ENCODE data around the gene TSPAN11. TPM values are rescaled to one million over a fixed set of nuclear protein-coding genes. Genes with fewer than 3 reads are reported as not detected.

The TSPAN11 gene
- polyA plus RNA-seq, 2 of the 4 experiments (the other 2 are of a cell fraction) = 0.01 to 0.06 TPM

DNA sequence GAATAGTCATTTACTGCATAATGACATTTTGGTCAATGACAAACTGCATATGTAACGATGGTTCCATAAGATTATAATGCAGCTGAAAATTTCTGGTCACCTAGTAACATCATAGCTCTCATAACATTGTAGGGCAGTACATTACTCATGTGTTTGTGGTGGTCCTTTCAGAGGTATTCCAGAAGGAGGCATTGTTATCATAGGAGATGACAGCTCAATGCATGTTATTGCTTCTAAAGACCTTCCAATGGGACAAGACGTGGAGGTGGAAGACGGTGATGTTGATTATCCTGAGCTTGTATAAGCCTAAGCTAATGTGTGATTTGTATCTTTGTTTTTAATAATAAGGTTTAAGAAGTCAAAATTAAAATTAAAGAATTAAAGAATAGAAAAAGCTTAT, 43.8 kb upstream of the TSPAN11 start:
- FAIRE-seq (peak; percentile 72), DNase-seq (ENCODE audit: low read depth in 1 of 2, low spot score in 1 of 2) (no peak), ATAC-seq (no peak)
- no peak overlapping the region for H3K27ac ChIP-seq
- no peaks in the 10 kb centered on the region for H3K4me1 ChIP-seq
- H3K9me3 ChIP-seq = peaks cover 13% of the 10 kb centered on the region; the same call in 2 of the 3 replicates
- 71% methylated on average over 3 of the region's 3 CpGs for WGBS (ENCODE audit: missing lambda C conversion rate)
- ChIA-PET POLR2A (no interaction called here), CTCF (interaction anchor here (1.1 kb wide), 1 partner anchor 32 kb away, joined by 3 read pairs; no protein-coding TSS in a partner anchor)
- H3K4me2 ChIP-seq = no peak overlapping the region
- H3K4me3 ChIP-seq = no peak overlapping the region
- TF ChIP-seq HEYL (CRISPR knock-in tag; IDR thresholded peaks at IDR 0.05) (no peak), ZC3H11A (IDR thresholded peaks at IDR 0.05) (no peak), CHD4 (IDR thresholded peaks at IDR 0.05; ENCODE audit: borderline replicate concordance) (no peak), RAD21 (conservative IDR thresholded peaks at IDR 0.05 in 1 of 2, IDR thresholded peaks at IDR 0.05 in 1 of 2) (0 out of 5 replicates have a peak, but pooled peaks of 1 of the 2 experiments have one; percentile 14)
- TF ChIP-seq, protein P1, sequence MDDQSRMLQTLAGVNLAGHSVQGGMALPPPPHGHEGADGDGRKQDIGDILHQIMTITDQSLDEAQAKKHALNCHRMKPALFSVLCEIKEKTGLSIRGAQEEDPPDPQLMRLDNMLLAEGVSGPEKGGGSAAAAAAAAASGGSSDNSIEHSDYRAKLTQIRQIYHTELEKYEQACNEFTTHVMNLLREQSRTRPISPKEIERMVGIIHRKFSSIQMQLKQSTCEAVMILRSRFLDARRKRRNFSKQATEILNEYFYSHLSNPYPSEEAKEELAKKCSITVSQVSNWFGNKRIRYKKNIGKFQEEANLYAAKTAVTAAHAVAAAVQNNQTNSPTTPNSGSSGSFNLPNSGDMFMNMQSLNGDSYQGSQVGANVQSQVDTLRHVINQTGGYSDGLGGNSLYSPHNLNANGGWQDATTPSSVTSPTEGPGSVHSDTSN (IDR thresholded peaks at IDR 0.05) = no peak

DNA sequence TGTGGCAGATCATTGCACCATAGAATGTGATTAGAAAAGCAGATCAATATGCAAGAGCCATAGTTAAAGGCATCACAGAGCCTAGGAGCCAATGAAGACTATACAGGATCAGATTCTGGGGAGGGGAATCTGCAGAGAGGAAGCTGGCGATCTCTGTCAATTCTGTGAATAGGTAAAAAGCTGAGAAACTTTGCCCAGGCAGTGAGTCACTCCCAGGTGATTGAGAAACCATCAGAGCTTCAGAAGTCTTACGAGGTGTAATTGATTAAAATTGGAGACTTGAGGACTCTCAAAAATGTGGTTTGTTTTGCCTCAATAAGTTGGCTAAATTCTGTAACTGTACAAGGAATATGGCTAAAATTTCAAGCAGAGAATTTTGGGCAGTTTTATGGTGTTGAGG, 41.7 kb upstream of the TSPAN11 start:
- Histone ChIP-seq H3K27ac (no peak overlapping the region), H3K9me3 (peaks cover 14% of the 10 kb centered on the region; the same call in 2 of the 3 replicates), H3K4me1 (no peaks in the 10 kb centered on the region), H3K4me2 (no peak overlapping the region), H3K4me3 (no peak overlapping the region)
- no peak for FAIRE-seq
- ATAC-seq = no peak
- no peak for TF ChIP-seq HEYL (CRISPR knock-in tag; IDR thresholded peaks at IDR 0.05)
- no peak for TF ChIP-seq FOSB (CRISPR knock-in tag; IDR thresholded peaks at IDR 0.05)
- DNase-seq (ENCODE audit: low read depth in 1 of 2, low spot score in 1 of 2) = no peak
- ChIA-PET CTCF (interaction anchor here (1.0 to 2.5 kb wide), 6 partner anchors 10 to 101 kb away, joined by 3 to 13 read pairs (median 4); no protein-coding TSS in a partner anchor), POLR2A (no interaction called here)
- 51% methylated on average over 2 of the region's 2 CpGs for WGBS (ENCODE audit: missing lambda C conversion rate)

DNA sequence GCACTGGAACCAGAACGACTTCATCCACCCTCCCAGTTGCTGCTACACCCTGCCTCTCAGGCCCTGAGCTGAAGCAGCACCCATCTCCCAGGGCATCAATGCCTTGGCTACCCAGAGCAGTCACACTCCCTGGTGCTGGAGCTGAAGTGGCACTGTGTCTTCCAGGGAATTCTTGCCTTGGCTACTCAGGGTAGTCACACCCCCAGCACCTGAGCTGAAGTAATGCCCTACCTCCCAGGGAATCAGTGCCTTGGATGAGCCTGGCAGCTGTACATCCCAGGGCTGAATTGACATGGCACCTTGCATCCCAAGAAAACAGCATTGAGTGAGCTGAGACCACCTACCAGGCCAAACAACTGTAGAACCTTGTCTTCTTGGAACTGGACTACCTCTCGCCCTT, 41.2 kb upstream of the TSPAN11 start:
- DNase-seq (ENCODE audit: low read depth in 1 of 2, low spot score in 1 of 2) (no peak), FAIRE-seq (no peak), ATAC-seq (no peak)
- ChIA-PET POLR2A (no interaction called here), CTCF (interaction anchor here (1.1 to 2.5 kb wide), 7 partner anchors 9 to 101 kb away, joined by 3 to 13 read pairs (median 3); partner anchors contain the start of gene TSPAN11)
- no peak overlapping the region for H3K27ac ChIP-seq
- TF ChIP-seq KDM1A (IDR thresholded peaks at IDR 0.05; ENCODE audit: low read depth) (no peak), EHF (CRISPR knock-in tag; IDR thresholded peaks at IDR 0.05) (no peak), CEBPB (IDR thresholded peaks at IDR 0.05) (no peak), HOXB13 (CRISPR knock-in tag; IDR thresholded peaks at IDR 0.05; ENCODE audit: low read depth) (no peak), RFX5 (IDR thresholded peaks at IDR 0.05) (no peak), CHD2 (IDR thresholded peaks at IDR 0.05; ENCODE audit: low read length, partially characterized antibody) (no peak), MYC (IDR thresholded peaks at IDR 0.05; ENCODE audit: borderline replicate concordance, low read length) (no peak)
- TF ChIP-seq, protein P2, sequence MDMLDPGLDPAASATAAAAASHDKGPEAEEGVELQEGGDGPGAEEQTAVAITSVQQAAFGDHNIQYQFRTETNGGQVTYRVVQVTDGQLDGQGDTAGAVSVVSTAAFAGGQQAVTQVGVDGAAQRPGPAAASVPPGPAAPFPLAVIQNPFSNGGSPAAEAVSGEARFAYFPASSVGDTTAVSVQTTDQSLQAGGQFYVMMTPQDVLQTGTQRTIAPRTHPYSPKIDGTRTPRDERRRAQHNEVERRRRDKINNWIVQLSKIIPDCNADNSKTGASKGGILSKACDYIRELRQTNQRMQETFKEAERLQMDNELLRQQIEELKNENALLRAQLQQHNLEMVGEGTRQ (IDR thresholded peaks at IDR 0.05) = no peak
- TF ChIP-seq, protein P3, sequence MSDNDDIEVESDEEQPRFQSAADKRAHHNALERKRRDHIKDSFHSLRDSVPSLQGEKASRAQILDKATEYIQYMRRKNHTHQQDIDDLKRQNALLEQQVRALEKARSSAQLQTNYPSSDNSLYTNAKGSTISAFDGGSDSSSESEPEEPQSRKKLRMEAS (IDR thresholded peaks at IDR 0.05) = no peak
- peaks cover 14% of the 10 kb centered on the region; the same call in 2 of the 3 replicates for H3K9me3 ChIP-seq
- no peak overlapping the region for H3K4me2 ChIP-seq
- no peaks in the 10 kb centered on the region for H3K4me1 ChIP-seq
- no peak overlapping the region for H3K4me3 ChIP-seq
- WGBS (ENCODE audit: missing lambda C conversion rate) = 0% methylated on average over 2 of the region's 2 CpGs

DNA sequence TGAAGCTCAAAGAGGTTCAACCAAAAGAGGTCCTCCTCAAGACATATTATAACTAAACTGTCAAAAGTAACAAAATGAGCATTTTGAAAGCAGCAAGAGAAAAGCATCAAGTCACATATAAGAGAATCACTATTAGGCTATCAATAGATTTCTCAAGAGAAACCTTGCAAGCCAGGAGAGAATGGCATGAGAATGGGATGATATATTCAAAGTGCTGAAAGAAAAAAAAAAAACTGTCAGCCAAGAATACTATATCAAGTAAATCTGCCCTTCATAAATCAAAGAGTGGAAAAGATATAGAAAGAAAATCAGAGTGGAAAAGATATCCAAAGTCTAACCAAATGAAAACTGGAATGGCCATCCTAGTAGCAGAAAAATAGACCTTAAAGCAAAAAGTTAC, 39.3 kb upstream of the TSPAN11 start:
- H3K4me1 ChIP-seq = no peaks in the 10 kb centered on the region
- no peak overlapping the region for H3K27ac ChIP-seq
- peaks cover 14% of the 10 kb centered on the region; the same call in 2 of the 3 replicates for H3K9me3 ChIP-seq
- ChIA-PET POLR2A (no interaction called here), CTCF (no interaction called here)
- ATAC-seq = no peak
- TF ChIP-seq ZSCAN20 (CRISPR knock-in tag; IDR thresholded peaks at IDR 0.05) (no peak), GATA3 (IDR thresholded peaks at IDR 0.05; ENCODE audit: borderline replicate concordance) (no peak), ZFP36 (IDR thresholded peaks at IDR 0.05; ENCODE audit: borderline replicate concordance, partially characterized antibody) (no peak), JUN (IDR thresholded peaks at IDR 0.05) (no peak)
- TF ChIP-seq, protein P3 (IDR thresholded peaks at IDR 0.05) = no peak
- TF ChIP-seq, protein P4, sequence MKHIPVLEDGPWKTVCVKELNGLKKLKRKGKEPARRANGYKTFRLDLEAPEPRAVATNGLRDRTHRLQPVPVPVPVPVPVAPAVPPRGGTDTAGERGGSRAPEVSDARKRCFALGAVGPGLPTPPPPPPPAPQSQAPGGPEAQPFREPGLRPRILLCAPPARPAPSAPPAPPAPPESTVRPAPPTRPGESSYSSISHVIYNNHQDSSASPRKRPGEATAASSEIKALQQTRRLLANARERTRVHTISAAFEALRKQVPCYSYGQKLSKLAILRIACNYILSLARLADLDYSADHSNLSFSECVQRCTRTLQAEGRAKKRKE (CRISPR knock-in tag; IDR thresholded peaks at IDR 0.05; ENCODE audit: low read depth) = no peak
- peak; percentile 68 for FAIRE-seq
- no peak overlapping the region for H3K4me2 ChIP-seq
- no peak overlapping the region for H3K4me3 ChIP-seq
- DNase-seq (ENCODE audit: low read depth in 1 of 2, low spot score in 1 of 2) = no peak

Measured in A549 (cell line).